GM15510 (cell line): ENCODE measurements around the gene SSTR4.

Experiments used
- POLR2A ChIP-seq: IDR thresholded peaks from 3 replicates; pipeline ENCODE4 v1.6.1; 2011; ENCODE audit warnings: borderline replicate concordance; ENCODE audit not compliant: insufficient read length; ENCODE audit errors: extremely low read depth

Gene SSTR4

DNA sequence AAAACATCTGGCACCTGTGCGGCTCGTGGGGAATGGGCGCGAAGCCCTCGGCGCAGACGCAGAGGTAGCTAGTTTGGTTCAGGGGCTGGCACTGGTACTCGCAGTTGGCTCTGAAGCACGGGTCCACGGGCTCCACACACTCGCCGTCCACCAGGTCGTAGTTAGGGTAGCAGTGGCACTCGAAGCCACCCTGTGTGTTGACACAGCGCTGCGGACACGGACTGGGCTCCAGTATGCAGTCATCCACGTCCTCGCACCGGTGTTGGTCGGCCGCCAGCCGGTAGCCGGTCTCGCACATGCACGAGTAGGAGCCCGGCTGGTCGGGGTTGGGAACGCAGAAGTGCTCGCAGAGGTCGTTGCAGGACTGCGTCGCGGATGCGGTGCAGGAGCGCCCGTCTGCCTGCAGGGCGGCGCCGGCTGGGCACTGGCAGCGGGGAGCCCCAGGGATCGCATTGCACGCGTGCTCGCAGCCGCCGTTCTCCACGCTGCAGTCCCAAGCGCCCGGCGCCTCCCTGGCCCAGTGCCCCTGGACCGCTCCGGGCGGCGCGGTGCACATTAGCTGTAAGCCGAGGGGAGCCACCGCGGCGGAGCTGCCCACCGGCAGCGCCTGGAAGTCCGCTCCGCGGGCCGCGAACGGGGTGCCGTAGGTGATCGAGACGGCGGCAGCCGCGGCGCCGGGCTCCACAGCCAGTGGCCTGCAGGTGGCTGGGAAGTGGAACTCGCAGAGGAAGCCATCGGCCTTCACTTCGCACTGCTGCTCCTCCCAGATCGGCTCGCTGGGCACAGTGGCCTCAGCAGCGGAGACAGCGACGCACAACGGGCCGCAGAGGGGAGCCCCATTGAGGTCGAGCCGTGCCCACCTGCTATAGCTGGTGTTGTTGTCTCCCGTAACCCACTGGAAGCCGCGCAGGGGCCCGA, 13.4 kb downstream of the SSTR4 start:
- no peak for TF ChIP-seq POLR2A

DNA sequence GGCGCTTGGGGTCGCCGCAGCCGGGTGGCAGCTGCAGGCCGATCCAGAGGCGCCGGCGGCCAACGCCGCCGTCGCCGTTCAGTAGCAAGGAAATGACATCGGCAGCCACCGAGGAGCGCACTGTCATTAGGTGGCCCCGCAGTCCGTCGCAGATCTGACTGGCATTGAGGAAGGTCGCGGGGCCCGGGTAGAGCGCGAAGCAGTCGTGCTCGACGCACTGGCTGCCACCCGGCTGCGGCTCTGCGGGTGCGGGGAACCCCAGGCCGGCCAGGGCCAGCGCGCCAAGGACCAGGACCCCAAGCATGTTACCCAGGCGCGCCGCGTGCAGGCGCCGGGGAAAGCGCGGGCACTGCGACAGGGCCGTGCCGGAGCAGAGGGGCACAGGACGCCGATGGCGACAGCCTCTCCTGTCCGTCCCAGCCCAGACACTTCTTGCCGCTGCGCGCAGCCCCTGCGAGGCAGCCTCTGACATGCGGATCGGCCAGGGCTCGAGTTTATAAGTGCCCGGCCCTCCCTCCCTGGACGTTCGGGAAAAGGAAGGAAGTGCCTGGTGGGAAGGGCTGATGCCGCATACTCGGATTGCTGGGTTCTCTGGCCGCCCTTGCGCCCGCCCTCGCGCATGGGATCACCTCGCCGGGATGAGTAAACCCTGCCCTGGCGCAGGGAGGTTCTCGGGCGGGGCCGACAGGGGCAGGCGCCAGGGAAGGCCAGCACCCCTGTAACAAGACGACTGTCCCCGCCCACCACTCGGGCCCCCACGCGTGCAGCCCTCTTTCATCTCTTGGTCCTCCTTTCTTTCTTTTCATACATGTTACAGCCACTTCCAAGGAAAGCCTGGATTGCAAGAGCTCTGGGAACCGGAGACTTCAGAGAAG, 14.3 kb downstream of the SSTR4 start, which contains the start of gene THBD:
Gene THBD, minus strand, starts transcription at position 472 of the 875 bp plus-strand sequence. Its CDS starts 168 bp downstream, at position 304.
- no peak for TF ChIP-seq POLR2A

DNA sequence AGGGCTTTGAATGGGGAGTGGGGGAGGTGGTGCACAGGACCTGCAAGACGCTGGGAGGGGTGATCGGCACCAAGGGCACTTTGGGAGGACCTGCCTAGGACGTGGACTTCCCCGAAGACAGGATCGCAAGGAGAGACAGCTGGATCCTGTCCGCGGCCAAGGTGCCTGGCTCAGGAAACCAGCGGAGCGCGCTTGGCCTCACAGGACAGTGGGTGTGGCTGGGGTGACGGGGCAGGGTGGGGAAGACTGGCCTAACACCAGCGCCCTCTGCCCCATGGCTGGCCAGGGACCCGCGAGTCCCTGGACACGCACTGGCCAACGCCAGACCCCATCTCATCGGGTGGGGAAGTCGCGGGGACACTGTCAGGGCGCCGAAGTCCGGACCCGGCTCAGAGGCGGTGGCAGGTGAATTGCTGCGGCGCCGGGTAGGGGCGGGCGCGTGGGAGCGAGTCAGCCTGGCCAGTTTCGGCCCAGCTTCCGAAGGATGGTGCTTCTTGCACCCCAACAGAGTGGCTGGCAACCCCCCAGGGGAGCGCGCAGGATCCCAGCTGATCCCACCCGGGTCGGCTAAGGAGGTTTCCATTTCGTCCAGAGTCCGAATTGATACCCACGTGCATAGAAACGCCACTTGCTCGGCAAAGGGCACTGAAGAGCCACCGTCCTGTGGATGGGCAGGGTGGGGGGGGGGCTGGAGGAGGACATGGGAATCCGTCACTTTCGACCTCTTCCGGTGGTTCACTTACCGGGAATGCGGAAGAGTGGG, 15.1 kb downstream of the SSTR4 start:
- TF ChIP-seq POLR2A = no peak

DNA sequence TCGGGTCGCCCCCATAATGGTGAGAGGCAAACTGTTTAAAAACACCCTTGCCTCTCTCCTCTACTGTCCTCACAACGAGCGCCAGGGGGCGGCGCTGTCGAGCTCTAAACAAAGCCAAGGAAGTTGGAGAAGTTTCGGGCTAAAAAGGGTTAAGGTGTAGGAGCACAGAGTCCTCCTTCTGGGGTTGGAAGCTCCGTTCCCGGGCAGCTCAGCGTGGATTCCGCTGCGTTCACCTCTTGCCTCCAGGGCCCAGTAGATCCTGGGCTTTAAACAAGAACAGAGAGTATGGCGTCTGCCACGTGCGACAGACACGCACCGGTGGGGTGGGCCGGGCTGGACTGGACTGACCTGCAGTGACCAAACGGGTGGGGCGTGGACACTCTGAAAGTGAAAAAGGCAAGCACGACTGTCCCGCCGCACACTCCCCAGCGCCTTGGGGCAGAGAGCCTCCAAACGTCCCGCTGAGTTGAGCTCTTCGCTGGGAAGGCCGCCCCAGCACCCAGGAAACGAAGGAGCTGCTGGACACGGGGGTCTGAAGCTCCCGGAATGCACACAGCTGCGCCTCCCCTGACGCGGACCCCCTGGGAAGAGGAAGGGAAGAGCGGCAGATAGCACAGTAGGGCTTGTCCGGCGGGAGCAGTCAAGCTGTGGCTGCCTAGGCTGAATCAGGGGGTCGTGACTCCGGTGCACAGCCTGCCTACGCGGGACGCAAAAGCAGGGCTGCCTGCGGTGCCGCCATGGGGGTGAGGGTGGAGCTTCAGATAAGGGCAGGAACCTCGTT, 15.9 kb downstream of the SSTR4 start:
- no peak for TF ChIP-seq POLR2A

DNA sequence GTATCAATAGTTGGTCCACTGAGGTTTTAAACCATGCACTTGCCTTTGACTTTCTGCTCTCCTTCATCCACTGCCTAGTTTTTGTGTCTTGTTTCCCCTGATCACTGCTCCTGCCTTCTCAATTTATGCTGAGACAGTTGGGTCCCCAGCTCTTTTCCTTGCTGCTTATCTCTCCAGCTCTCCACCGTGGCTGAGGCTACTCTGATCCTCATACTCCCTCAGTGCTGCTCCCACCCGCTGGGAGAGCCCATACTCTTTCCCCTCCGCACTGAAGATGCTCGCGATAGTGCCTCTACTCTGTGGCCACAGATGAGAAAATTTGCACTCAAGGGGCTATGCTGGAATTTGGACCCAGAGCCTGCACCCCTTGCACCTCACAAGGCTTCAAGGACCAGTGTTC, 17.8 kb downstream of the SSTR4 start:
- TF ChIP-seq POLR2A = no peak

DNA sequence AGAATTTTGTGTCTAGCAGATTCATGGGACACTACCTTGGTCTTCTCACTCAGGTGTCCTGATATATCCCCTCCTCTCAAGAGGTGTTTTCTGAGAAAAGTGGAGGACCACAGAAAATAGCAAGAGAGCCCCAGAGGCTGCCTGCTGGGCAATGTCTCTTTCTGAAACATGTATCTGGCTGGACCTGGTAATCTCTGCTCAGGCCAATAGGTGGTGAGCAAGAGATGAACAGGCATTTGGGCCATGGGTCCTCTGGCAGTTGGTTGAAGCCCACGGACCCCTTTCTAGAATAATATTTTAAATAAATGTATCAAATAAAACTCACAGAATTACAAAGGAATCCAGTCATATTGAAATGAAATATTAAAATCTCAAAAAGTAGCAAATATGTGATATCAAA, 23.1 kb downstream of the SSTR4 start:
- TF ChIP-seq POLR2A = no peak

DNA sequence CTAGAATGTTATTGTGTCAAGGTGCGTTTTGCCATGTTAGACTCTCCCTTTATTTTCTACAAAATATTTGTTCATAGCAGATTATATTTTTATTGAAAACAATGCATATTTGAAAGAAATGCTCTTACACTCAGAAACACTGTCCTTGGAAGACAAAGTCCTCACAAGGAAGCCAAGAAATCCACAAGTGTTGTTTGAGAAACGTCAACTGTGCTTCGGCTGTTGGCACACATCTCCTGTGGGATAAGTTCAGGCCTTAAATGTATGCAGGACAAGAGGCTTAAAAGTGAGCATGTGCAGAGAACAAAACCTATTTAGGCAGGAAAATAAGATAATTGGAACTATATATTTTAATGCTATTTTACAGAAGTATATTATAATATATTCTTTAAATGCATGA, 23.9 kb downstream of the SSTR4 start:
- no peak for TF ChIP-seq POLR2A

DNA sequence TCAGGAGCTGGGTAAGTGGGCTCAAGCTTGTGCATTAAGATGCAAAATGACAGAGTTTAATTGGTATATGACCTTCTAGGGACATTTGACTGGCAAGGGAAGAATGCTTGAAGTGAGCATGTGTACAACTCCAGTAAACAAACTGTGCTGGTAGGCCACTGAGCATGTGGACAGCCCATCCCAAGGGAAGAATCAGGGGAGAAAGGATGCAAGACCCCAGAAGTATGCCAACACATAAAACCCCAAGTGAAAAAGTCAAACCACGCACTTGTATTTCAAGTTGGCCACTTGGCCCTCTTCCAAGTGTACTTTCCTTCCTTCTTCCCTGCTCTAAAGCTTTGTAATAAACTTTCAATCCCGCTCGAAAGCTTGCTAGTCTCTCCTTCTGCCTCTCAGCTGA, 24.7 kb downstream of the SSTR4 start:
- no peak for TF ChIP-seq POLR2A

DNA sequence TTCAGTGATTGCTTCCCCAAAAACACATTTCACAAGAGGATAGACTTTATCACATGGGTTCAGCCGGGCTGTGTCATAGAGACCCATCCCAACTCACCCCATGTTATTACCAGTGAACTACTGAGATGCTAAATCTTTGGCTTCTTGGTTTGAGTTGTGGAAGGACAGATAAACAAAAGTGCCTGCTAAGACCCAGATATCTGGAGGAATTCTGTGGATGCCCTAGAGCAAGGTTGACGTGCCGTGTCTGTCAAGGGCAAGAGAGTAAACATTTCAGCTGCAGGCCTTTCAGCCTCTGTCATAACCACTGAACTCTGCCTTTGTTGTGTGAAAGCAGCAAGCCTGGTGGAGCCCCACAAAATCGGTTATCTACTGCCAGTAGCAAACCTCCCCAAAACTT, 25.5 kb downstream of the SSTR4 start:
- TF ChIP-seq POLR2A = no peak

DNA sequence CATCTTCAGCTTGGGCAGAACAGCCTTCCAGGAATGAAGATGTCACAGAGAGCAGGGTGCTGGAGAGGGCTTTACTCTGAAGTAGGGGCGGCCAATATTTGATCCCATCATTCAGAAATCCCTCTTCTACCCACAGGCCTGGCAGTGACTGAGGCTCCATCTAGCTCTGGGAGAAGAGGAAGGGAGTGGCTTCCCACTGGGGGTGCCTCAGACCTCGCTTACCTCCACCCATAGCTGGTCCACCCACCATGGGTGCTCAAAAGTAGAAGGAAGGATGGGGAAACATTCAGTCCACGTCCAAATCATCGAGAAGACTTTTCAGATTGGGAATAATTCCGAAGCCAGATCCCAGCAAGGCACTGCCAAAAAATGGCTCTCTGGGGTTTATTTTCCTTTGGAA, 26.1 kb downstream of the SSTR4 start:
- no peak for TF ChIP-seq POLR2A

DNA sequence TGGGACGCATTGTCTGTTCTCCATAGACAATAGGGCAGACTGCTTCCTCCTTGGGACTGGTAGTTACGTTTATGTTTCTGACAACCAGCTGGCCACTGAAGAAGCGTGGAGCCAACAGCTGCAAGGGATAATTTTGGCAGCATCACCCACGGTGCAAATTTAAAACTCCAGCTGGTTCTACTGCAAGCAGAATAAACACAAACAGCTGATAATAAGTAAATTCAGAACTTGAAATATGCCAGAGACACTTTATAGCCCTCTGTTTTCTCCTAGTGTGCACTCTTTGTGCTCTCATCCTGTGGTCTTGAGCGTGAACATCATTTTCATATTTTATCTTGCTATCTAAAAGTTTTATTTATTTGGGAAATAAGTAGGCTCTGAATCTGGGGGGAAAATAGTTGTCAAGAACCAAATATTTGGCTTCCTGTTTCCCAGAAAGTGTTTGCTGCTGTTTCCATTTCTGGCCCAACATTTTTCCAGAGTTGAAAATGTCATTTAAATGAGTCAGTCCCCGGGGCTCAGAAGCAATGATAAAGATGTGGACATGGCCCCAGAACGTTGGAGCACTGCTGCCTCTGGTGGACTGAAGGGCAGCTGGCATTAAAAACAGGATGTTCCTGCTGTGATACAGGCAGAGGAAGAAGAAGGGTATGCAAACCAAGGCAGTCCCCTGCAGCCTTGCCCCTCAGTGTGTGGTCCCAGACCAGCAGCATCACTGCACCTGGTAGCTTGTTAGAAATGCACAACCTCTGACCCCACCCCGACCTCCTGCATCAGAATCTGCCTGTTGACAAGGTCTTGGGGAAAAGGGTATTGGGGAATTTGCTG, 26.8 kb downstream of the SSTR4 start:
- TF ChIP-seq POLR2A = no peak

DNA sequence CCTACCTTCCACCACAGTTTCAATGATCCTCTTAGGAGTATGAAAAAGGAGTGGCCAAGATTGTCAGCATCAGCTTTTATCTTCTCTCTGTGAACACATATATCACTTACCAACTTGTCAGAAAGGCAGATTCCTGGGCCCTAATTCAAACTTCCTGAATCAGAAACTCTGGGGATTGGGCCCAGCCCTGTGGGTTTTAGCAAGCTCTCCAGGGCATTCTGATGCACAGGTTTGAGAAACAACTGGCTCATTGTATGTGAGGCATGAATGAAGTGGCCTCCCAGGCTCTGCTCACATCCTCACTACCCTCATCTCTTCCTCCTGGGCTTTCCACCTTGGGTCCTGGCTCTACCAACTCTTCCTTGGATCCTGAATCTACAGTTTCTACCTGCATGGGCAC, 27.5 kb downstream of the SSTR4 start:
- no peak for TF ChIP-seq POLR2A

DNA sequence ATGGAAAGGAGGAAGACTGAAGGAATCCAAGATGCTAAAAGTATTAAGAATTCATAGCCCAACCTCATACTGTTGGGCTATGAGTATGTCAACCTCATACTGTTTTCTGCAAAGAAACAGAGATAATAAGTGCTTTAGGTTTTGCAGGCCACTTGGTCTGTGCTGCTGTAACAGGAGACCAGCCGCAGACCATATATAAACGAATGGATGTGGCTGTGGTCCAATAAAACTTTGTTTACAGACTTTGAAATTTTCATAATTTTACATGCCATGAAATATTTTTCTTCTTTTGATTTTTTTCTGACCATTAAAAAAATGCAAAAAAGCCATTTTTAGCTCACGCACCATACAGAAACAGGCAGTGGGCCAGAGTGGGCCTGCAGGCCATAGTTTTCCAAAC, 28.1 kb downstream of the SSTR4 start:
- no peak for TF ChIP-seq POLR2A
